ENCODE measurements around the gene AUTS2. TPM values are rescaled to one million over a fixed set of nuclear protein-coding genes. Genes with fewer than 3 reads are reported as not detected.
"Not testable (repeated sequence)": the region's sequence is repeated elsewhere in the genome, so short reads cannot be mapped to it uniquely, and the experiment has no call there.

Gene AUTS2
- polyA plus RNA-seq, 6 donors from 2014 or later = 8.8 to 28.0 (median 20.9) TPM

DNA sequence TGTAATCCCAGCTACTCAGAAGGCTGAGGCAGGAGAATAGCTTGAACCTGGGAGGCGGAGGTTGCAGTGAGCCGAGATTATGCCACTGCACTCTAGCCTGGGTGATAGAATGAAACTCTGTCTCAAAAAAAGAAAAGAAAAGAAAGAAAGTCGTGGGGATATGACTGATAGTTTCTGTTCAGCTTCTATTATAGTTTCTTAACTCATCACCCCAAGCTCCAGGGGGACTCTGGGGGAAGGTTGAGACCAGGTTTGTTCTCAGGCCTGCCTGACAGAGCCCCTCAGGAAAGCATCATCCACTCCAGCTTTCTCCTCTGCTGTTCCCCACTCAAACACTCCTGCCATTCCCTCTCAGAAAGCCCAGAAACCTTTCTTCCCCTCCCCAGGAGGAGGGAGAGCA is 991.3 kb downstream of the AUTS2 start:
- H3K4me1 Mint-ChIP-seq = peaks cover 3 to 11% (median 5%) of the 10 kb centered on the region in 3 donors
- peaks cover 0 to 7% of the 10 kb centered on the region in 2 donors for H3K36me3 Mint-ChIP-seq
- no peak for DNase-seq
- no peak overlapping the region for H3K27ac Mint-ChIP-seq
- ATAC-seq (ENCODE audit: low read depth in 2 of 2) = no peak
- peaks cover 0 to 21% (median 5%) of the 10 kb centered on the region in 3 donors for H3K27me3 Mint-ChIP-seq
- no peak overlapping the region for H3K4me3 Mint-ChIP-seq
- no peaks in the 10 kb centered on the region for H3K9me3 Mint-ChIP-seq

GRCh38 chr7:70590126-70590854 is 992.0 kb downstream of the AUTS2 start:
- H3K27ac Mint-ChIP-seq = no peak overlapping the region
- peaks cover 0 to 7% of the 10 kb centered on the region in 2 donors for H3K36me3 Mint-ChIP-seq
- ATAC-seq (ENCODE audit: low read depth in 2 of 2) = no peak
- H3K4me1 Mint-ChIP-seq = peaks cover 7 to 18% (median 11%) of the 10 kb centered on the region in 3 donors
- peaks cover 2 to 26% (median 12%) of the 10 kb centered on the region in 3 donors for H3K27me3 Mint-ChIP-seq
- DNase-seq = no peak
- no peaks in the 10 kb centered on the region for H3K9me3 Mint-ChIP-seq
- H3K4me3 Mint-ChIP-seq = no peak overlapping the region

GRCh38 chr7:70591643-70592042 is 993.4 kb downstream of the AUTS2 start:
- Mint-ChIP-seq H3K27me3 (peaks cover 6 to 31% (median 18%) of the 10 kb centered on the region in 3 donors), H3K36me3 (peaks cover 0 to 7% of the 10 kb centered on the region in 2 donors), H3K4me1 (peaks cover 11 to 24% (median 14%) of the 10 kb centered on the region in 3 donors), H3K4me3 (no peak overlapping the region), H3K9me3 (no peaks in the 10 kb centered on the region), H3K27ac (no peak overlapping the region)
- no peak for ATAC-seq (ENCODE audit: low read depth in 2 of 2)
- no peak for DNase-seq

DNA sequence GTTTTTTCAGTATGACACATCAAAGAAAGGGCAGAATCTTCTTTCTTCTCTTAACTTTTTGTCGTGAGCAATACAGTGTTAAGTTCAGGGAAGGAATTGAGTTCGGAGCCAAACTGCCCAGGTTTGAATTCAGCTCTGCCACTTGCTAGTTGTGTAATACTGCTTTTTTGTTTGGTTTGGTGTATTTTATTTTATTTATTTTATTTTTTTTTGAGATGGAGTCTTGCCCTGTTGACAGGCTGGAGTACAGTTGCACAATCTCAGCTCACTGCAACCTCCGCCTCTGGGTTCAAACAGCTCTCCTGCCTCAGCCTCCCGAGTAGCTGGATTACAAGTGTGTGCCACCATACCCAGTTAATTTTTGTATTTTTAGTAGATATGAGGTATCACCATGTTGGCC is 993.9 kb downstream of the AUTS2 start:
- peaks cover under 1 to 7% of the 10 kb centered on the region in 2 donors for H3K36me3 Mint-ChIP-seq
- no peaks in the 10 kb centered on the region for H3K9me3 Mint-ChIP-seq
- no peak for ATAC-seq (ENCODE audit: low read depth in 2 of 2)
- H3K4me1 Mint-ChIP-seq = peaks cover 11 to 24% (median 14%) of the 10 kb centered on the region in 3 donors
- H3K4me3 Mint-ChIP-seq = no peak overlapping the region
- DNase-seq = no peak
- H3K27me3 Mint-ChIP-seq = peaks cover 6 to 31% (median 18%) of the 10 kb centered on the region in 3 donors
- H3K27ac Mint-ChIP-seq = no peak overlapping the region

DNA sequence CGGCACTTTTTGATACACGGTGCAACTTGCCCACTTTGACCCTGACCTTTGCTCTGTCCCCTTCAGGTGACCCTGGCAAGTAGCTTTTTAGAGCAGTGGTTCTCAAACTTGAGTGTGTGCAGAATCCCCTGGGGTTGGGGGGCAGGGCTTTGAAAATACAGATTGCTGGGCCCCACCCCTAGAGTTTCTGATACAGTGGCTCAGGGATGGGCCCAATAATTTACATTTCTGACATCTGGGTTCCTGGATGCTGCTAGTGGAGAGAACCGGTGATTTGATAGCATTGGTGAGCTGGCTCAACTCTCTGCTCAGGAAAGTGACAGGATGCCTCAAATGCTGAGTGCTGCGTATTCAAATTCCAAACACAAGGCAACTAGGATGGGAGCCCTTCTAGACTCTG is 995.9 kb downstream of the AUTS2 start:
- Mint-ChIP-seq H3K27ac (no peak overlapping the region), H3K36me3 (peaks cover 1 to 8% of the 10 kb centered on the region in 2 donors), H3K9me3 (peaks cover 0 to 3% (median under 1%) of the 10 kb centered on the region in 7 donors), H3K27me3 (peaks cover 6 to 31% (median 18%) of the 10 kb centered on the region in 3 donors), H3K4me1 (peaks cover 11 to 24% (median 14%) of the 10 kb centered on the region in 3 donors), H3K4me3 (peak overlapping the region in 5 of 8 donors; percentile 47 to 70 (median 53))
- ATAC-seq (ENCODE audit: low read depth in 2 of 2) = no peak
- DNase-seq = no peak

DNA sequence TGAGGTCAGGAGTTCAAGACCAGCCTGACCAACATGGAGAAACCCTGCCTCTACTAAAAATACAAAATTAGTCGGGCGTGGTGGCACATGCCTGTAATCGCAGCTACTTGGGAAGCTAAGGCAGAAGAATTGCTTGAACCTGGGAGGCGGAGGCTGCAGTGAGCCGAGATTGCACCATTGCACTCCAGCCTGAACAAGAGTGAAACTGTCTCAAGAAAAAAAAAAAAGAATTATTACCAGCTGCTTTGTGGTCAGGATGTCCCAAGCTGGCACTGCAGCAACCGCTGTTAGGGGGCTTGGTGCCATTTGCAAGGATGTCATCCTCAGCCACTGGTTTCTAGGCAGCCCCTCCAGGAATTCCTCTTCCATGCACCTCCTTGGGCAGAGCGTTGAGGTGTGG is 996.6 kb downstream of the AUTS2 start:
- not testable (repeated sequence) for H3K27ac Mint-ChIP-seq; DNase-seq; ATAC-seq (ENCODE audit: low read depth in 2 of 2); H3K9me3 Mint-ChIP-seq
- Mint-ChIP-seq H3K36me3 (peaks cover 8 to 13% of the 10 kb centered on the region in 2 donors), H3K4me3 (peak overlapping the region in 4 of 8 donors; percentile 58 to 77 (median 70)), H3K4me1 (peaks cover 11 to 24% (median 14%) of the 10 kb centered on the region in 3 donors), H3K27me3 (peaks cover 6 to 31% (median 18%) of the 10 kb centered on the region in 3 donors)

DNA sequence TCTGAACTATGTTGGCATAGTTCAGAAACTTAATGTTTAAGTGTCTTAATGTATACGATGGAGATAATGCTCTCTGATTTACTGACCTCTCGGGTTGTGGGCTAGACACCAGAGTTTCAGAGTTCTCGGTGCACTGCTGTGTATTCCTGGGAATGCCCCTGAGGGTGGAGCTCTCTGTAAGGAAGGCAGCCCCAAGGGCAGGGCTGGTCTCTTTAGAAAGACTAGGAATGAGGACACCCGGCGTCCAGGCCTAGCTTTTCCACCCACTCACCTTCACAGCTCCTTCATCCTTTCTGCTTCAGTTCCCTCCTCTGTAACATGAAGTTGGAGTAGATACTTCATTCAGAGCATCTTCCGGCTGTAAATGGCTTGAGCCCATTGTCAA is 997.1 kb downstream of the AUTS2 start:
- H3K9me3 Mint-ChIP-seq = peaks cover 0 to 11% (median 4%) of the 10 kb centered on the region in 7 donors
- H3K4me3 Mint-ChIP-seq = peak overlapping the region in 6 of 8 donors; percentile 56 to 86 (median 70)
- no peak for DNase-seq
- peaks cover 6 to 31% (median 18%) of the 10 kb centered on the region in 3 donors for H3K27me3 Mint-ChIP-seq
- ATAC-seq (ENCODE audit: low read depth in 2 of 2) = no peak
- no peak overlapping the region for H3K27ac Mint-ChIP-seq
- peaks cover 8 to 14% of the 10 kb centered on the region in 2 donors for H3K36me3 Mint-ChIP-seq
- H3K4me1 Mint-ChIP-seq = peaks cover 11 to 24% (median 14%) of the 10 kb centered on the region in 3 donors

- ATAC-seq (ENCODE audit: low read depth in 2 of 2) (peak; percentile 49 to 53), DNase-seq (no peak)
- Mint-ChIP-seq H3K9me3 (peaks cover 5 to 14% (median 10%) of the 10 kb centered on the region in 7 donors), H3K27me3 (peaks cover 6 to 31% (median 18%) of the 10 kb centered on the region in 3 donors), H3K4me3 (peak overlapping the region in 6 of 8 donors; percentile 56 to 86 (median 70)), H3K4me1 (peaks cover 11 to 24% (median 14%) of the 10 kb centered on the region in 3 donors), H3K27ac (no peak overlapping the region), H3K36me3 (peaks cover 8 to 20% of the 10 kb centered on the region in 2 donors)
Observed at GRCh38 chr7:70595755-70596597, 997.7 kb downstream of the AUTS2 start.

DNA sequence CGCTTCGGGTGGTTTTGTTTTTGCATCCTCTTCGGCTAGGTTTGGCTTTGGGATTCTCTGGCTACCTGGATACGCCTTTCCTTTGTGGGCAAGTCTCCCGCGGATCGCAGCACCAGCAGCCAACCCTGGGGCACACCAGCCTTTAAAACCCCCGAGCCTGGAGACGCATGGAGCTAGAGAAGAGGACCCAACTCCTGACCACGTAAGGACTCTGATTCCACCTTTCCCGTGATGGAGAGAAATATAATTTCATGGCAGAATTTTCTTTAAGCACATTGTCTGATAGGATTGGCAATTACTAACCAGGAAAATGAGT is 998.3 kb downstream of the AUTS2 start:
- DNase-seq = no peak
- no peak overlapping the region for H3K27ac Mint-ChIP-seq
- H3K27me3 Mint-ChIP-seq = peaks cover 6 to 29% (median 18%) of the 10 kb centered on the region in 3 donors
- ATAC-seq (ENCODE audit: low read depth in 2 of 2) = no peak
- peaks cover 7 to 19% (median 14%) of the 10 kb centered on the region in 7 donors for H3K9me3 Mint-ChIP-seq
- peaks cover 13 to 26% of the 10 kb centered on the region in 2 donors for H3K36me3 Mint-ChIP-seq
- peaks cover 11 to 29% (median 14%) of the 10 kb centered on the region in 3 donors for H3K4me1 Mint-ChIP-seq
- H3K4me3 Mint-ChIP-seq = peak overlapping the region in 5 of 8 donors; percentile 23 to 63 (median 35)

GRCh38 chr7:70597066-70597465 is 998.8 kb downstream of the AUTS2 start:
- peaks cover 6 to 26% (median 18%) of the 10 kb centered on the region in 3 donors for H3K27me3 Mint-ChIP-seq
- DNase-seq (no peak), ATAC-seq (ENCODE audit: low read depth in 2 of 2) (no peak)
- H3K4me1 Mint-ChIP-seq = peaks cover 11 to 29% (median 14%) of the 10 kb centered on the region in 3 donors
- peak overlapping the region in 2 of 8 donors; percentile 26 to 63 for H3K4me3 Mint-ChIP-seq
- peaks cover 16 to 27% of the 10 kb centered on the region in 2 donors for H3K36me3 Mint-ChIP-seq
- no peak overlapping the region for H3K27ac Mint-ChIP-seq
- peaks cover 7 to 21% (median 14%) of the 10 kb centered on the region in 7 donors for H3K9me3 Mint-ChIP-seq

DNA sequence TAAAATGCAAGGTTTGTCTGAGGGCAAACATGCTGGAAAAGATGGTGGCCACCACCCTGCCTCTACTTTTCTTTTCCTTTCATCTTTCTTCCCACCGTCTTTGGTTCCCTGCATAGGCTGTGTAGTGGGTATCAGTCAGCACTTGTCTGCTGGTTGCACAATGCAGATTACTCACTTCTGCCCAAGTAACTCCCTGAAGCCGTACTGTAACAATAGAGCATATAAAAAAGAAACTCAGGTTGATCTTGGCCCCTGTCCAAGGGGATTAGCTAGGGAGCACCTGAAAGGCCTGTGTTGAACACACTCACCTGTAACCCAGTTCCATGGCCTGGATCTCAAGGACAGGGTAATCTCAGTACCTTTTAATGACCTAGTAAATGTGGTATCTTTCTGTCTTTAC is 1000.7 kb downstream of the AUTS2 start:
- Mint-ChIP-seq H3K36me3 (peaks cover 27% of the 10 kb centered on the region in 2 donors), H3K9me3 (peaks cover 7 to 23% (median 14%) of the 10 kb centered on the region in 7 donors), H3K4me3 (no peak overlapping the region), H3K4me1 (peaks cover 11 to 21% (median 14%) of the 10 kb centered on the region in 3 donors), H3K27me3 (peaks cover 6 to 18% (median 16%) of the 10 kb centered on the region in 3 donors), H3K27ac (peak overlapping the region in 1 of 6 donors; percentile 23)
- DNase-seq (no peak), ATAC-seq (ENCODE audit: low read depth in 2 of 2) (no peak)

DNA sequence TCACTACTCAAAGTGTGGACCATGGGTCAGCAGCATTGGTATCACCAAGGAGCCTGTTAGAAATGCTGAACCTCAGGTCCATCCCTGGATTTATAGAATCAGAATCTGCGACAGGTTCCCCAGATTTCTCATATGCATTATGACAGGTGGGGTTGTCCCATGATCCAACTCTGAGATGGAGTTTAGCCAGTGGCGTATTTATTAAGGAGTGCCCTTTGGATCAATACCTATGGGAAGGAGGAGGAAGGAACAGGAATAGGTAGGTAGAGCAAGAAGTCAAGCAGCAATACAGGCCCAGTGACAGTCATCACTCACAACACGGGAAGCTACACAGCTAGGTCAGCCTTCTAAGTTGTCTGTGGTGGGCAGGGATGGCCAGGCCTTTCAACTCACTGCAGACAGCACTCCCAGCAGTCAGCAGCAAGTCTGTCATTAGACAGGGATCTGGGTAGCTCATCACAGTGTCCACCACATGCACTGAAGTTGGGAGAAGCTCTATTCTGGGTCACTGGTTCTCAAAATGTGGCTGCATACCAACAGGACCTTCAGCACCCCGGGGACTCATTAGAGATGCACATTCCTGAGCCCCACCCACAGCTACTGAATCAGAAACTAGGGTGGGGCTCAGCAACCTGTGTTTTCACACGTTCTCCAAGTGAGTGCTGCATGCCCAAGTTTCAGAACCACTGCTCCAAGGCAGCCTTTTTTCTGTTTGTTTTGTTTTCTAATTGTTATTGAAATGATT is 1001.3 kb downstream of the AUTS2 start:
- Mint-ChIP-seq H3K27ac (no peak overlapping the region), H3K27me3 (peaks cover 6 to 12% (median 10%) of the 10 kb centered on the region in 3 donors), H3K36me3 (peaks cover 27% of the 10 kb centered on the region in 2 donors), H3K9me3 (peaks cover 8 to 28% (median 14%) of the 10 kb centered on the region in 7 donors), H3K4me3 (no peak overlapping the region), H3K4me1 (peaks cover 8 to 18% (median 9%) of the 10 kb centered on the region in 3 donors)
- no peak for DNase-seq
- no peak for ATAC-seq (ENCODE audit: low read depth in 2 of 2)

All from naive B cell (primary cell).